ENCODE measurements around the gene SNCB.

Gene SNCB

GRCh38 chr5:176595386-176595943 lies 34.9 kb downstream of the SNCB start:
- H4K20me1 ChIP-seq (ENCODE audit: insufficient read depth, low read length, poor library complexity, severe bottlenecking) = no peaks in the 10 kb centered on the region
- H3K4me2 ChIP-seq (ENCODE audit: low read depth, low read length, poor library complexity, severe bottlenecking) = no peak overlapping the region
- H3K9me2 ChIP-seq (replicated peaks; ENCODE audit: low read depth, low read length) = no peaks in the 10 kb centered on the region
- H3K36me3 ChIP-seq (ENCODE audit: insufficient read depth, low read length) = no peaks in the 10 kb centered on the region
- no peaks in the 10 kb centered on the region for H3K27me3 ChIP-seq (ENCODE audit: insufficient read depth, low read length, poor library complexity, severe bottlenecking)
- H3K9me3 ChIP-seq (ENCODE audit: insufficient read depth, low read depth, low read length) = no peaks in the 10 kb centered on the region
- no peaks in the 10 kb centered on the region for H3K4me1 ChIP-seq (ENCODE audit: insufficient read depth, low read length, poor library complexity, severe bottlenecking)
- no peak overlapping the region for H2AFZ ChIP-seq (ENCODE audit: low read length)
- H3F3A ChIP-seq (ENCODE audit: low read depth) = no peaks in the 10 kb centered on the region
- H3K9ac ChIP-seq (ENCODE audit: low read depth, low read length, poor library complexity, severe bottlenecking) = no peak overlapping the region
- no peaks in the 10 kb centered on the region for H3K79me2 ChIP-seq (ENCODE audit: insufficient read depth, low read length)
- TF ChIP-seq CTCF (conservative IDR thresholded peaks at IDR 0.05; ENCODE audit: low read length) (no peak), EZH2phosphoT487 (IDR thresholded peaks at IDR 0.05; ENCODE audit: borderline replicate concordance) (no peak)
- no peak overlapping the region for H3K4me3 ChIP-seq (ENCODE audit: low read length, poor library complexity, severe bottlenecking)

DNA sequence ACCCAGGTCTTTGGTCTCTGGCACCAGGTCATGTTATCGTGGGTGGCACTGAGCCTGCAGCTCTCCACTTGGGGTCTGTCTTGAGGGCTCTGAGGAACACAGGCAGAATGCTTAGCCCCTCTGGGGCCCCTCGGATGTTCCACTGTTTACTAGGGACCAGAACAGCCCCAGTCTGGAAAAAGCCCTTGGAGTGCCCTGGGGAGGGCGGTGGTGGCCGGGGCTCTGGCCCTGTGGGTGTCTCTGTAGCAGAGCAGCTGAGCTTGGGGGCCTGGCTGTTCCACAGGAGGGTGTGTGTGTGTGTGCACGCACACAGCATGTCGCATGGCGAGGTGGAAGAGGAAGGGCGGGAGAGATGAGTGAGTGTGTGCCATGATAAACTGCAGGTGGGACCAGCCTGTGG lies 35.8 kb downstream of the SNCB start:
- Histone ChIP-seq H3K36me3 (ENCODE audit: insufficient read depth, low read length) (no peaks in the 10 kb centered on the region), H3K4me3 (ENCODE audit: low read length, poor library complexity, severe bottlenecking) (no peak overlapping the region), H3K79me2 (ENCODE audit: insufficient read depth, low read length) (no peaks in the 10 kb centered on the region), H3K4me2 (ENCODE audit: low read depth, low read length, poor library complexity, severe bottlenecking) (no peak overlapping the region), H3K9me2 (replicated peaks; ENCODE audit: low read depth, low read length) (no peaks in the 10 kb centered on the region), H3K9me3 (ENCODE audit: insufficient read depth, low read depth, low read length) (no peaks in the 10 kb centered on the region), H2AFZ (ENCODE audit: low read length) (no peak overlapping the region), H3K4me1 (ENCODE audit: insufficient read depth, low read length, poor library complexity, severe bottlenecking) (no peaks in the 10 kb centered on the region), H3K9ac (ENCODE audit: low read depth, low read length, poor library complexity, severe bottlenecking) (no peak overlapping the region), H3F3A (ENCODE audit: low read depth) (no peaks in the 10 kb centered on the region), H4K20me1 (ENCODE audit: insufficient read depth, low read length, poor library complexity, severe bottlenecking) (no peaks in the 10 kb centered on the region), H3K27me3 (ENCODE audit: insufficient read depth, low read length, poor library complexity, severe bottlenecking) (no peaks in the 10 kb centered on the region)
- no peak for TF ChIP-seq EZH2phosphoT487 (IDR thresholded peaks at IDR 0.05; ENCODE audit: borderline replicate concordance)
- no peak for TF ChIP-seq CTCF (conservative IDR thresholded peaks at IDR 0.05; ENCODE audit: low read length)

DNA sequence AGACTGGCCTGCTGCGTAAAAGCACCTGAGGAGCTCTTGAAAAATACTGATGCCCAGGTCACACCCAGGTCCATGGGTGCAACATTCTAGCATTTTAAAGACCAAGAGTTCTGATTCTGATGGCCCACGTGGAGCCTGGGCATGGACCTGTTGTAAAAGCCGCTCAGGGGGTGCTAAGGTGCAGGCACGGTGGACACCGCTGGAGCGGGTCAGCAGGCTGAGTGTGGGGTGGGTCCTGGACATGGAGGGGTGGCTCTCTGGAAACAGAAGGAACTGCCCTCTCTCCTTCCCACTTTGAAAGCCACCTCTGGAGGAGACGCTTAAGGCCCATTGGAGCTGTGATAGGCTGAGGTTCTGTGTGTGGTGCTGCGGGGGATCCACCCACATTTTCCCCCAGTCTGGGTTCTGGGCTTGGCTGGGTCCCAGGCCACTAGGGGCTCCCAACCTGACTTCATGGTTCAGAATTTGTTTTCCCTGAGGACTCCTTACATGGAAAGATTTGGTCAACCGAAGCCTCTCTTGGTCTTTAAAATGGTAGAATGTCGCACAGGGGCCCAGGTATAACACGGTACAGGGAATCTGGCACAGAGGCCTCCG lies 37.0 kb downstream of the SNCB start:
- Histone ChIP-seq H2AFZ (ENCODE audit: low read length) (no peak overlapping the region), H3K36me3 (ENCODE audit: insufficient read depth, low read length) (no peaks in the 10 kb centered on the region), H3K9me2 (replicated peaks; ENCODE audit: low read depth, low read length) (no peaks in the 10 kb centered on the region), H3K27me3 (ENCODE audit: insufficient read depth, low read length, poor library complexity, severe bottlenecking) (no peaks in the 10 kb centered on the region), H3K4me1 (ENCODE audit: insufficient read depth, low read length, poor library complexity, severe bottlenecking) (no peaks in the 10 kb centered on the region), H3F3A (ENCODE audit: low read depth) (no peaks in the 10 kb centered on the region), H3K4me3 (ENCODE audit: low read length, poor library complexity, severe bottlenecking) (no peak overlapping the region), H3K79me2 (ENCODE audit: insufficient read depth, low read length) (no peaks in the 10 kb centered on the region), H3K9ac (ENCODE audit: low read depth, low read length, poor library complexity, severe bottlenecking) (no peak overlapping the region), H3K4me2 (ENCODE audit: low read depth, low read length, poor library complexity, severe bottlenecking) (no peak overlapping the region), H3K9me3 (ENCODE audit: insufficient read depth, low read depth, low read length) (no peaks in the 10 kb centered on the region), H4K20me1 (ENCODE audit: insufficient read depth, low read length, poor library complexity, severe bottlenecking) (no peaks in the 10 kb centered on the region)
- TF ChIP-seq CTCF (conservative IDR thresholded peaks at IDR 0.05; ENCODE audit: low read length) (no peak), EZH2phosphoT487 (IDR thresholded peaks at IDR 0.05; ENCODE audit: borderline replicate concordance) (no peak)

Measured in Loucy (cell line).